Measurements from ENCODE around the gene TACC2. TPM values are rescaled to one million over a fixed set of nuclear protein-coding genes. Genes with fewer than 3 reads are reported as not detected.
A peak's percentile ranks its signal among the peaks of the same experiment; 100 is the strongest.

The TACC2 gene
- total and polyA plus RNA-seq, 2 experiments from 2014 or later: 75.7 to 98.0 TPM

GRCh38 chr10:122210481-122211265, 221.7 kb downstream of the TACC2 start:
- no peak for DNase-seq (ENCODE audit: low read depth in 1 of 2, low spot score in 1 of 2)
- H3K4me1 ChIP-seq (ENCODE audit: low read depth): peaks cover 12% of the 10 kb centered on the region
- H3K36me3 ChIP-seq: peaks cover 24% of the 10 kb centered on the region
- no peak overlapping the region for H3K4me3 ChIP-seq
- TF ChIP-seq CTCF (IDR thresholded peaks at IDR 0.05; ENCODE audit: low read depth, low read length): no peak
- no peaks in the 10 kb centered on the region for H3K27me3 ChIP-seq
- H3K27ac ChIP-seq: no peak overlapping the region
- no peaks in the 10 kb centered on the region for H3K9me3 ChIP-seq (ENCODE audit: low read depth)

GRCh38 chr10:122213364-122213763, 224.4 kb downstream of the TACC2 start:
- Histone ChIP-seq H3K4me1 (ENCODE audit: low read depth) (no peaks in the 10 kb centered on the region), H3K4me3 (no peak overlapping the region), H3K9me3 (ENCODE audit: low read depth) (no peaks in the 10 kb centered on the region), H3K27ac (no peak overlapping the region), H3K27me3 (no peaks in the 10 kb centered on the region), H3K36me3 (peaks cover 38% of the 10 kb centered on the region)
- DNase-seq (ENCODE audit: low read depth in 1 of 2, low spot score in 1 of 2): no peak
- TF ChIP-seq CTCF (IDR thresholded peaks at IDR 0.05; ENCODE audit: low read depth, low read length): no peak

- Histone ChIP-seq H3K4me3 (no peak overlapping the region), H3K4me1 (ENCODE audit: low read depth) (no peaks in the 10 kb centered on the region), H3K9me3 (ENCODE audit: low read depth) (no peaks in the 10 kb centered on the region), H3K36me3 (peaks cover 42% of the 10 kb centered on the region), H3K27ac (no peak overlapping the region), H3K27me3 (no peaks in the 10 kb centered on the region)
- TF ChIP-seq CTCF (IDR thresholded peaks at IDR 0.05; ENCODE audit: low read depth, low read length): no peak
- peak in 1 of 2 donors; percentile 15 for DNase-seq (ENCODE audit: low read depth in 1 of 2, low spot score in 1 of 2)
Measured at GRCh38 chr10:122213766-122214165, 224.8 kb downstream of the TACC2 start.

- no peaks in the 10 kb centered on the region for H3K4me1 ChIP-seq (ENCODE audit: low read depth)
Measured at GRCh38 chr10:122216047-122216446, 227.1 kb downstream of the TACC2 start.

GRCh38 chr10:122219340-122219739, 230.4 kb downstream of the TACC2 start:
- no peak for TF ChIP-seq CTCF (IDR thresholded peaks at IDR 0.05; ENCODE audit: low read depth, low read length)
- no peaks in the 10 kb centered on the region for H3K9me3 ChIP-seq (ENCODE audit: low read depth)
- no peak for DNase-seq (ENCODE audit: low read depth in 1 of 2, low spot score in 1 of 2)
- no peaks in the 10 kb centered on the region for H3K27me3 ChIP-seq
- peaks cover 30% of the 10 kb centered on the region for H3K36me3 ChIP-seq
- H3K4me3 ChIP-seq: no peak overlapping the region
- no peak overlapping the region for H3K27ac ChIP-seq
- no peaks in the 10 kb centered on the region for H3K4me1 ChIP-seq (ENCODE audit: low read depth)

More at GRCh38 chr10:122216047-122216446, 227.1 kb downstream of the TACC2 start:
- H3K9me3 ChIP-seq (ENCODE audit: low read depth): no peaks in the 10 kb centered on the region
- DNase-seq (ENCODE audit: low read depth in 1 of 2, low spot score in 1 of 2): no peak
- H3K36me3 ChIP-seq: peaks cover 39% of the 10 kb centered on the region
- no peak for TF ChIP-seq CTCF (IDR thresholded peaks at IDR 0.05; ENCODE audit: low read depth, low read length)
- H3K4me3 ChIP-seq: no peak overlapping the region
- no peaks in the 10 kb centered on the region for H3K27me3 ChIP-seq
- peak overlapping the region; percentile 51 for H3K27ac ChIP-seq

Data from cardiac muscle cell (in vitro differentiated cells and primary cell).